A549 (cell line): Measurements from ENCODE around the gene SLC6A4.

ENCODE experiments used
- CTCF ChIP-seq: fragments of >200 bp; sonication (Bioruptor Twin); formaldehyde crosslinking; IDR thresholded peaks from 3 replicates; pipeline ENCODE4 v1.5.1; 2016
- FOSL2 ChIP-seq, 2 experiments: fragments of 450-650 bp in 1 of 2; fragments of >200 bp in 1 of 2; sonication (Bioruptor Twin) in 1 of 2; formaldehyde crosslinking; IDR thresholded peaks; 2 replicates each; pipeline versions ENCODE4 v1.5.0 to v1.6.1; 2016 to 2020; ENCODE audit warnings: mild to moderate bottlenecking in 1 of 2, moderate library complexity in 1 of 2
- POLR2A ChIP-seq: IDR thresholded peaks from 2 replicates; pipeline ENCODE4 v1.6.1; 2012; ENCODE audit warnings: mild to moderate bottlenecking, low read length
- RAD21 ChIP-seq, 2 experiments: fragments of >200 bp in 1 of 2; sonication (Bioruptor Twin) in 1 of 2; formaldehyde crosslinking in 1 of 2; IDR thresholded peaks in 1 of 2; conservative IDR thresholded peaks in 1 of 2; 2 replicates in 1 of 2; 3 replicates in 1 of 2; pipeline ENCODE4 v1.6.1; 2012 to 2018; ENCODE audit warnings: inconsistent platforms in 1 of 2

DNA sequence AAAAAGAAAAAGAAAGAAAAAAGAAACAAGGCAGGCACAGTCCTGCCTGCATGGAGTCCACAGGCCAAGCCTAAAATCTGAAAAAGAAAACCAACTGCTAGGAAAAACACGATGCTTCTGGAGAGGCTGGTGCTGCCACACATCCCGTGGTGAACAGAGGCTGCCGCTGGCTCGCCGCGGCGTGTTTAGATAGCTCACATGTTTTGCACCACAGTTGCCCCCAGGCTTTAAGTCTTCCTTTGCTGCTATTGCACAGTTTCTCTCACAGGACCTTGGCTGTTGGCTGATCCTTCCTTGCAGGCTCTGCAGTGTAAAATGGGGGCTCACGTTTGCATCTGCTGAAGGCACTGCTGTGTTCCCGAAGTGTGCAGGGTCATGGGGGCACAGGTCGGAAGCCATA, 8.6 kb downstream of the SLC6A4 start:
- no peak for TF ChIP-seq POLR2A
- no peak for TF ChIP-seq CTCF
- no peak for TF ChIP-seq RAD21 (conservative IDR thresholded peaks at IDR 0.05 in 1 of 2, IDR thresholded peaks at IDR 0.05 in 1 of 2)
- TF ChIP-seq FOSL2 (IDR thresholded peaks at IDR 0.05) = no peak
- no peak for TF ChIP-seq FOSL2 (CRISPR knock-in tag; IDR thresholded peaks at IDR 0.05)
